ES-I3 (cell line): ENCODE data around the gene PLTP.
"Not testable (repeated sequence)": the region's sequence is repeated elsewhere in the genome, so short reads cannot be mapped to it uniquely, and the experiment has no call there.

Experiments
- H3K36me3 ChIP-seq: 2 replicates; pipeline ENCODE4 v1.6.1; 2013; ENCODE audit warnings: mild to moderate bottlenecking, low read length, control low read depth, moderate library complexity; ENCODE audit not compliant: insufficient read depth
- H3K4me1 ChIP-seq: 2 replicates; pipeline ENCODE4 v1.6.1; 2013; ENCODE audit warnings: mild to moderate bottlenecking, control low read depth, low read length; ENCODE audit not compliant: insufficient read depth
- H3K9ac ChIP-seq: 2 replicates; pipeline ENCODE4 v1.6.1; 2013; ENCODE audit warnings: low read depth, mild to moderate bottlenecking, low read length, moderate library complexity
- H3K9me3 ChIP-seq: 2 replicates; pipeline ENCODE4 v1.6.1; 2013; ENCODE audit warnings: mild to moderate bottlenecking, low read length, moderate library complexity; ENCODE audit not compliant: control insufficient read depth, insufficient read depth

Gene PLTP

GRCh38 chr20:45890077-45890984 is 21.6 kb downstream of the PLTP start:
- no peaks in the 10 kb centered on the region for H3K9me3 ChIP-seq
- H3K4me1 ChIP-seq: no peaks in the 10 kb centered on the region
- H3K9ac ChIP-seq: peak overlapping the region; percentile 76
- H3K36me3 ChIP-seq: peaks cover 3% of the 10 kb centered on the region; the same call in 1 of the 2 replicates

- no peaks in the 10 kb centered on the region for H3K9me3 ChIP-seq
- no peaks in the 10 kb centered on the region for H3K4me1 ChIP-seq
- no peaks in the 10 kb centered on the region; the same call in 1 of the 2 replicates for H3K36me3 ChIP-seq
- H3K9ac ChIP-seq: no peak overlapping the region
These were observed 23.3 kb downstream of the PLTP start for GRCh38 chr20:45888681-45889080.

- no peak within 1 kb of the TSS for H3K9ac ChIP-seq
- H3K9me3 ChIP-seq: no peaks in the 10 kb centered on the region
- no peaks in the 10 kb centered on the region for H3K4me1 ChIP-seq
- peaks cover 3% of the 10 kb centered on the region; the same call in 1 of the 2 replicates for H3K36me3 ChIP-seq
These were observed 24.6 kb downstream of the PLTP start, which contains the start of gene SPATA25 for GRCh38 chr20:45887346-45887715. TSS of gene SPATA25 (minus strand) at chr20:45887622. CDS start at chr20:45887590, 32 bp downstream.

DNA sequence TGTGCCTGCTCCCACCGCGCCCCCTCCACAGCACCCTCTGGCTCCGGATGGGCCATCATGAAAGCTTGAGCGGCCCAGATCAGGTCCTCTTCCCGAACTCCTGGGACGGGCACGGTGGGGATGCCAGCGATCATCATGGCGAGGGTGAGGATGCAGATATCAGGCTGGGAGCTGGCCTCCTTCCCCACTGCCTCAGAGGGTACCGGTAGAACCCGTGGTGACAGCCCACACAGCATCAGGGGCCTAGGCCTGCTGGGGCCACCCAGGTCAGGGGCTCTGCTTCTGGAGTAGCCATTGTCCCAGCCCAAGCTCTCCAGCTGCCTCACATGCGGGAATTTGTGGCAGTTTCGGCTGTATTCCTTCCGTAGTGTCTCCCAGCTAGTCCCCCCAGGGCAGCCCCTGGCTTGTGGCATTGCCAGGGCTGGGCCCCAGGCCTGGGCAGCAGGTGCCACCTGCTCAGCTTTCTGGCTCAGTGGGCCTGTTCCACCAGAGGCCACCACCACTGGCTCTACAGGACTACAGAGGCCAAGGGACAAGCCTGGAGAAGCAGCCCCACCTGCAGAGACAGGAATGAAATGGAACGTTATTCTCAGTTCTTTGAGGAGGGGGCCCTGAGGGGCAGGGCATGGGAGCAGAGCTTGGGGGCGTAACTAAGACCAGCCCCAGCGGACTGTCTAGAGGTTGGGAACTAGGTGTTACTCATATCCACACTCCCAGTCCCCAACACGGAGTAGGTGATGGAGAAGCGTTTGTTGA is 25.2 kb downstream of the PLTP start:
- Histone ChIP-seq H3K9me3 (no peaks in the 10 kb centered on the region), H3K36me3 (peaks cover 3% of the 10 kb centered on the region; the same call in 1 of the 2 replicates), H3K4me1 (no peaks in the 10 kb centered on the region), H3K9ac (no peak overlapping the region)

- H3K9ac ChIP-seq: no peak overlapping the region
- no peaks in the 10 kb centered on the region for H3K9me3 ChIP-seq
- peaks cover 3% of the 10 kb centered on the region; the same call in 1 of the 2 replicates for H3K36me3 ChIP-seq
- no peaks in the 10 kb centered on the region for H3K4me1 ChIP-seq
These were observed 28.9 kb downstream of the PLTP start for GRCh38 chr20:45883100-45883469.

DNA sequence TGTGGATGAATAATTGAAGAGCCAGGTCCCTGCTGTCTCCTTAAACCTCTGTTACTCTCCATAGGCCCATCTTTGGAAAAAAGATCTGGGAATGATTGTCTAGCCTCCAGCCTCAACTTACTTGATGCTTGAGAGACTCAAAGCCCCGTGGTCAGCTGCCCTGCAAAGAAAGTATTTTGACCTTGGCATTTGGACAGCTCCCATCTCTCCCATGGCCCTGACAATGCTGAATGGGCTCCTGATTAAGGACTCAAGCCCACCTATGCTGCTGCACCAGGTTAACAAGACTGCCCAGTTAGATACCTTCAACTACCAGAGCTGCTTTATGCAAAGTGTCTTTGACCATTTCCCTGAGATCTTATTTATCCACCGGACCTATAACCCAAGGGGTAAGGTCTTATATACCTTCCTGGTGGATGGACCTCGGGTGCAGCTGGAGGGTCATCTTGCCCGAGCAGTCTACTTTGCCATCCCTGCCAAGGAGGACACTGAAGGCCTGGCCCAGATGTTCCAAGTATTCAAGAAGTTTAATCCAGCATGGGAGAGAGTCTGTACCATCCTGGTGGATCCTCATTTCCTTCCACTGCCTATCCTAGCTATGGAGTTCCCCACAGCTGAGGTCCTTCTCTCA is 29.4 kb downstream of the PLTP start:
- no peaks in the 10 kb centered on the region for H3K4me1 ChIP-seq
- H3K36me3 ChIP-seq: peaks cover 3% of the 10 kb centered on the region; the same call in 1 of the 2 replicates
- no peaks in the 10 kb centered on the region for H3K9me3 ChIP-seq
- H3K9ac ChIP-seq: no peak overlapping the region

GRCh38 chr20:45880988-45881788 is 30.8 kb downstream of the PLTP start, which contains the start of gene ZSWIM1:
TSS of gene ZSWIM1 (plus strand) at chr20:45881227. CDS start at chr20:45882593, 1,366 bp downstream.
- Histone ChIP-seq H3K9ac (peak within 1 kb of the TSS; percentile 74), H3K9me3 (no peaks in the 10 kb centered on the region), H3K4me1 (no peaks in the 10 kb centered on the region), H3K36me3 (peaks cover 3% of the 10 kb centered on the region; the same call in 1 of the 2 replicates)

- Histone ChIP-seq H3K9ac (no peak overlapping the region), H3K36me3 (peaks cover 3% of the 10 kb centered on the region; the same call in 1 of the 2 replicates), H3K4me1 (no peaks in the 10 kb centered on the region)
These were observed 33.7 kb downstream of the PLTP start for GRCh38 chr20:45878076-45878761.

DNA sequence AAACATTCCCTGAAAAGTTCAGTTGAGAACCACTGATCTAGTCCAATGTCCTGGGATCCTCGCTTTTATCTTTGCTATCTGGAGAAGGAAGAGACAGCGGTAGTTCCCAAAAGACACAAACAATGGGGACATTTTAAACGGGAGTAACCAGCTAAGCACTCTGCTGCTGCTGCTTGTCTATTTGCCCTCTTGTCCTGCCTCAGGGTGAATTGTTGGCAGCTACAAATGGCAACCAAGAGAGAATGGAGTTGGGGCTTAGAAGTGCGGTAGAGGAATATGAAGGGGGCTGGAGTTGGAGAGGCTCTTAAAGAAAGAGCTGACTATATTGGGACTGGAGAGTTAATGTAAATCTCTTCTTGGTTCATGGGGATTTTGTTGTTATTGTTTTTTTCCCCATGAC is 37.4 kb downstream of the PLTP start:
- Histone ChIP-seq H3K36me3 (no peaks in the 10 kb centered on the region), H3K9ac (no peak overlapping the region), H3K9me3 (no peaks in the 10 kb centered on the region), H3K4me1 (no peaks in the 10 kb centered on the region)

More at GRCh38 chr20:45878076-45878761, 33.7 kb downstream of the PLTP start:
- H3K9me3 ChIP-seq: no peaks in the 10 kb centered on the region

- H3K9me3 ChIP-seq, H3K9ac ChIP-seq, H3K36me3 ChIP-seq, H3K4me1 ChIP-seq: not testable (repeated sequence)
These were observed 37.9 kb downstream of the PLTP start for GRCh38 chr20:45874104-45874481.

DNA sequence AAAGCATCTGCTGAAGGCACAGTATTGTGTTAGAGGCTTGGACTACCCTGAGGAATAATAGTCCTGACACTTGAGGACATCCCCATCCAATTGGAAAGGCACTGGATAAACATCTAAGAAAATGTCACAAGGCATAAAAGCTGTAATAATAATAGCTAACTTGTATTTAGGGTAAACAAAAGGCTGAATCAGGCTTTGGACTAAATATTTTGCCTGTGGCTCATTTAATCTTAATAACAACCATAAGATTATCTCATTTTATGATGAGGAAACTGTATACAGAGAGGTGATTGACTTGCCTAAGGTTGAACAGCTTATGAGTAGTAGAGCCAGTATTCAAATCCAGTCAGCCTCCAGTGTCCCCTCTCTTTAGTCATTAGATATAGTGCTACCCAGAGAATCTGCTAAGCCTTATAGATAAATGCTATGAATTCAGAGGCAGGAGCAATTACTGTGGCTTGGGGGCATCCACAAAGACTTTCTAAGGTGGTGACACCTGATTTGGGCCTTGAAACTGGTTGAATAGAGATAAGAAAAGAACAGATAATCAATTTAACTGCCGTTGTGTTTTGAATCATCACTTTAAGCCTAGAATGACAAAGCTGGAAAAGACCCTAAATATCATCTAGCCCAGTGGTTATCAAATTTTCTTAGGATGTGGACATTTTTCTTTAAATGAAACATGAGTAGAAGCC is 38.4 kb downstream of the PLTP start:
- Histone ChIP-seq H3K4me1 (no peaks in the 10 kb centered on the region), H3K9ac (no peak overlapping the region), H3K36me3 (no peaks in the 10 kb centered on the region), H3K9me3 (no peaks in the 10 kb centered on the region)

GRCh38 chr20:45872626-45873025 is 39.3 kb downstream of the PLTP start:
- no peak overlapping the region for H3K9ac ChIP-seq
- H3K4me1 ChIP-seq: no peaks in the 10 kb centered on the region
- H3K9me3 ChIP-seq: no peaks in the 10 kb centered on the region
- H3K36me3 ChIP-seq: no peaks in the 10 kb centered on the region

DNA sequence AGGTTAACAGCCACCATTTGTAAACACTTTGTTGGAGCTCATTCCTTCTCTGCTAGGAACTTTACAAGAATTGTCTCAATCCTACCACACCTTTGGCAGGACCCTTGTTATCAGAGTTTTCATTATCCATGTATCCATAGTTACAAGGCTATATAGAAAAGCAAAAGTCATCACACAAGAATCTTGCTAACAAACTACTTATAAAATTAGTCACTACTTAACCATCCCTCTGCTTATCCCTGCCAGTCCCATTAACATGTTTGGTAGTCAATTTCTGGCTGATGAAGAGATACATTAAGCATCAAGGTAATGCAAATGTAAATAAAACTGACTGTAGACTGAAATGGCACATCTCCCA is 44.2 kb downstream of the PLTP start:
- no peaks in the 10 kb centered on the region for H3K9me3 ChIP-seq
- H3K36me3 ChIP-seq: no peaks in the 10 kb centered on the region
- no peak overlapping the region for H3K9ac ChIP-seq

More for the DNA sequence above, 44.2 kb downstream of the PLTP start:
- no peaks in the 10 kb centered on the region for H3K4me1 ChIP-seq
